ENCODE measurements around the gene ACSM4. TPM values are rescaled to one million over a fixed set of nuclear protein-coding genes. Genes with fewer than 3 reads are reported as not detected.

Gene ACSM4
- total and polyA plus RNA-seq, 9 of the 15 experiments (the other 6 are each of a cell fraction or from before 2014, with no cell fraction given) = not detected

GRCh38 chr12:7352661-7353060 is 48.8 kb downstream of the ACSM4 start (continued):
- TF ChIP-seq EWSR1 (IDR thresholded peaks at IDR 0.05; ENCODE audit: borderline replicate concordance, low read depth, partially characterized antibody) (no peak), CBFA2T2 (conservative IDR thresholded peaks at IDR 0.05) (peak; percentile 78), ARID1B (IDR thresholded peaks at IDR 0.05) (peak; percentile 95), FOXM1 (IDR thresholded peaks at IDR 0.05; ENCODE audit: low read depth) (peak; percentile 75; the same call in 1 of the 2 replicates), FOXM1 (CRISPR knock-in tag; IDR thresholded peaks at IDR 0.05; ENCODE audit: low read depth) (no peak), SMARCE1 (IDR thresholded peaks at IDR 0.05) (peak; percentile 91; the same call in 1 of the 2 replicates), EP300 (IDR thresholded peaks at IDR 0.05; ENCODE audit: low read length) (peak; percentile 75), TAL1 (IDR thresholded peaks at IDR 0.05) (peak; percentile 88), SOX6 (IDR thresholded peaks at IDR 0.05) (peak; percentile 82), JUND (IDR thresholded peaks at IDR 0.05; ENCODE audit: borderline replicate concordance, low read depth, low read length) (peak; percentile 14; the same call in 1 of the 2 replicates), JUND (tag; IDR thresholded peaks at IDR 0.05; ENCODE audit: borderline replicate concordance, low read depth, low read length) (no peak), TRIM24 (IDR thresholded peaks at IDR 0.05) (peak; percentile 44 to 62; a peak in 3 of 4 replicates), KLF16 (IDR thresholded peaks at IDR 0.05) (peak; percentile 44; the same call in 1 of the 2 replicates), NFIC (IDR thresholded peaks at IDR 0.05) (peak; percentile 46), SMARCA4 (IDR thresholded peaks at IDR 0.05) (peak; percentile 91), FOXJ2 (tag; IDR thresholded peaks at IDR 0.05) (peak; percentile 63; the same call in 1 of the 2 replicates), MTA1 (IDR thresholded peaks at IDR 0.05; ENCODE audit: borderline replicate concordance) (peak; percentile 64; the same call in 1 of the 2 replicates), DPF2 (IDR thresholded peaks at IDR 0.05) (peak; percentile 81), NCOA1 (IDR thresholded peaks at IDR 0.05; ENCODE audit: low read depth) (0 out of 2 replicates have a peak, but pooled peaks have one; percentile 31), KDM1A (IDR thresholded peaks at IDR 0.05) (peak; percentile 10 to 50; a peak in 2 of 4 replicates), ZNF75A (CRISPR knock-in tag; IDR thresholded peaks at IDR 0.05) (no peak)
- TF ChIP-seq, protein P1, sequence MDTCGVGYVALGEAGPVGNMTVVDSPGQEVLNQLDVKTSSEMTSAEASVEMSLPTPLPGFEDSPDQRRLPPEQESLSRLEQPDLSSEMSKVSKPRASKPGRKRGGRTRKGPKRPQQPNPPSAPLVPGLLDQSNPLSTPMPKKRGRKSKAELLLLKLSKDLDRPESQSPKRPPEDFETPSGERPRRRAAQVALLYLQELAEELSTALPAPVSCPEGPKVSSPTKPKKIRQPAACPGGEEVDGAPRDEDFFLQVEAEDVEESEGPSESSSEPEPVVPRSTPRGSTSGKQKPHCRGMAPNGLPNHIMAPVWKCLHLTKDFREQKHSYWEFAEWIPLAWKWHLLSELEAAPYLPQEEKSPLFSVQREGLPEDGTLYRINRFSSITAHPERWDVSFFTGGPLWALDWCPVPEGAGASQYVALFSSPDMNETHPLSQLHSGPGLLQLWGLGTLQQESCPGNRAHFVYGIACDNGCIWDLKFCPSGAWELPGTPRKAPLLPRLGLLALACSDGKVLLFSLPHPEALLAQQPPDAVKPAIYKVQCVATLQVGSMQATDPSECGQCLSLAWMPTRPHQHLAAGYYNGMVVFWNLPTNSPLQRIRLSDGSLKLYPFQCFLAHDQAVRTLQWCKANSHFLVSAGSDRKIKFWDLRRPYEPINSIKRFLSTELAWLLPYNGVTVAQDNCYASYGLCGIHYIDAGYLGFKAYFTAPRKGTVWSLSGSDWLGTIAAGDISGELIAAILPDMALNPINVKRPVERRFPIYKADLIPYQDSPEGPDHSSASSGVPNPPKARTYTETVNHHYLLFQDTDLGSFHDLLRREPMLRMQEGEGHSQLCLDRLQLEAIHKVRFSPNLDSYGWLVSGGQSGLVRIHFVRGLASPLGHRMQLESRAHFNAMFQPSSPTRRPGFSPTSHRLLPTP (IDR thresholded peaks at IDR 0.05; ENCODE audit: borderline replicate concordance, extremely low read depth, insufficient read length) = no peak
- TF ChIP-seq, protein P2, sequence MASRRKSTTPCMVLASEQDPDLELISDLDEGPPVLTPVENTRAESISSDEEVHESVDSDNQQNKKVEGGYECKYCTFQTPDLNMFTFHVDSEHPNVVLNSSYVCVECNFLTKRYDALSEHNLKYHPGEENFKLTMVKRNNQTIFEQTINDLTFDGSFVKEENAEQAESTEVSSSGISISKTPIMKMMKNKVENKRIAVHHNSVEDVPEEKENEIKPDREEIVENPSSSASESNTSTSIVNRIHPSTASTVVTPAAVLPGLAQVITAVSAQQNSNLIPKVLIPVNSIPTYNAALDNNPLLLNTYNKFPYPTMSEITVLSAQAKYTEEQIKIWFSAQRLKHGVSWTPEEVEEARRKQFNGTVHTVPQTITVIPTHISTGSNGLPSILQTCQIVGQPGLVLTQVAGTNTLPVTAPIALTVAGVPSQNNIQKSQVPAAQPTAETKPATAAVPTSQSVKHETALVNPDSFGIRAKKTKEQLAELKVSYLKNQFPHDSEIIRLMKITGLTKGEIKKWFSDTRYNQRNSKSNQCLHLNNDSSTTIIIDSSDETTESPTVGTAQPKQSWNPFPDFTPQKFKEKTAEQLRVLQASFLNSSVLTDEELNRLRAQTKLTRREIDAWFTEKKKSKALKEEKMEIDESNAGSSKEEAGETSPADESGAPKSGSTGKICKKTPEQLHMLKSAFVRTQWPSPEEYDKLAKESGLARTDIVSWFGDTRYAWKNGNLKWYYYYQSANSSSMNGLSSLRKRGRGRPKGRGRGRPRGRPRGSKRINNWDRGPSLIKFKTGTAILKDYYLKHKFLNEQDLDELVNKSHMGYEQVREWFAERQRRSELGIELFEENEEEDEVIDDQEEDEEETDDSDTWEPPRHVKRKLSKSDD (conservative IDR thresholded peaks at IDR 0.05; ENCODE audit: low read length) = no peak
- TF ChIP-seq, protein P3, sequence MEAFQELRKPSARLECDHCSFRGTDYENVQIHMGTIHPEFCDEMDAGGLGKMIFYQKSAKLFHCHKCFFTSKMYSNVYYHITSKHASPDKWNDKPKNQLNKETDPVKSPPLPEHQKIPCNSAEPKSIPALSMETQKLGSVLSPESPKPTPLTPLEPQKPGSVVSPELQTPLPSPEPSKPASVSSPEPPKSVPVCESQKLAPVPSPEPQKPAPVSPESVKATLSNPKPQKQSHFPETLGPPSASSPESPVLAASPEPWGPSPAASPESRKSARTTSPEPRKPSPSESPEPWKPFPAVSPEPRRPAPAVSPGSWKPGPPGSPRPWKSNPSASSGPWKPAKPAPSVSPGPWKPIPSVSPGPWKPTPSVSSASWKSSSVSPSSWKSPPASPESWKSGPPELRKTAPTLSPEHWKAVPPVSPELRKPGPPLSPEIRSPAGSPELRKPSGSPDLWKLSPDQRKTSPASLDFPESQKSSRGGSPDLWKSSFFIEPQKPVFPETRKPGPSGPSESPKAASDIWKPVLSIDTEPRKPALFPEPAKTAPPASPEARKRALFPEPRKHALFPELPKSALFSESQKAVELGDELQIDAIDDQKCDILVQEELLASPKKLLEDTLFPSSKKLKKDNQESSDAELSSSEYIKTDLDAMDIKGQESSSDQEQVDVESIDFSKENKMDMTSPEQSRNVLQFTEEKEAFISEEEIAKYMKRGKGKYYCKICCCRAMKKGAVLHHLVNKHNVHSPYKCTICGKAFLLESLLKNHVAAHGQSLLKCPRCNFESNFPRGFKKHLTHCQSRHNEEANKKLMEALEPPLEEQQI (IDR thresholded peaks at IDR 0.05) = peak; percentile 56; the same call in 1 of the 2 replicates
